ENCODE data around the gene APBB2.
A peak's percentile ranks its signal among the peaks of the same experiment; 100 is the strongest.
"Not testable (repeated sequence)": the region's sequence is repeated elsewhere in the genome, so short reads cannot be mapped to it uniquely, and the experiment has no call there.

The APBB2 gene

GRCh38 chr4:40927074-40927473 lies 287.3 kb downstream of the APBB2 start:
- H3K9me3 Mint-ChIP-seq: no peaks in the 10 kb centered on the region
- H3K27me3 Mint-ChIP-seq: peaks cover 19 to 32% of the 10 kb centered on the region in 2 donors
- peaks cover 9 to 13% of the 10 kb centered on the region in 2 donors for H3K4me1 Mint-ChIP-seq
- DNase-seq (no peak), ATAC-seq (replicated peaks) (no peak)
- no peak overlapping the region for H3K27ac Mint-ChIP-seq
- no peaks in the 10 kb centered on the region for H3K36me3 Mint-ChIP-seq
- H3K4me3 Mint-ChIP-seq: no peak overlapping the region

DNA sequence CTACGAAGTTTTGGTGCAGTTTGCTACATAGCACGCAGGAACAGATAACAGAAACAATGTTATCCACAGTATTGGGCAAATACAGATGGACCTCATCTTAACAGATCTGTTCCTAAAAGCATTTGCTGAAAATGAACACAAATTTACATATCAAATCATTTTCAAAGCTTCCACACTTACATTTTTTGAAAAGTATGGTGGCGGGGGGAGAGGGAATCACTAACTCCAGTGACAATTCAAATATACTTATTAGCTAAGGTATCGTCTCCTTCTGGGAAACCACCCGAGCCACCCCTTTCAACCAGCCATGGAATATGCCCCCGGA lies 289.6 kb downstream of the APBB2 start:
- DNase-seq (no peak), ATAC-seq (replicated peaks) (no peak)
- no peaks in the 10 kb centered on the region for H3K36me3 Mint-ChIP-seq
- H3K27ac Mint-ChIP-seq: no peak overlapping the region
- H3K9me3 Mint-ChIP-seq: no peaks in the 10 kb centered on the region
- H3K4me3 Mint-ChIP-seq: no peak overlapping the region
- peaks cover 19 to 28% of the 10 kb centered on the region in 2 donors for H3K27me3 Mint-ChIP-seq
- H3K4me1 Mint-ChIP-seq: peaks cover 9 to 13% of the 10 kb centered on the region in 2 donors

DNA sequence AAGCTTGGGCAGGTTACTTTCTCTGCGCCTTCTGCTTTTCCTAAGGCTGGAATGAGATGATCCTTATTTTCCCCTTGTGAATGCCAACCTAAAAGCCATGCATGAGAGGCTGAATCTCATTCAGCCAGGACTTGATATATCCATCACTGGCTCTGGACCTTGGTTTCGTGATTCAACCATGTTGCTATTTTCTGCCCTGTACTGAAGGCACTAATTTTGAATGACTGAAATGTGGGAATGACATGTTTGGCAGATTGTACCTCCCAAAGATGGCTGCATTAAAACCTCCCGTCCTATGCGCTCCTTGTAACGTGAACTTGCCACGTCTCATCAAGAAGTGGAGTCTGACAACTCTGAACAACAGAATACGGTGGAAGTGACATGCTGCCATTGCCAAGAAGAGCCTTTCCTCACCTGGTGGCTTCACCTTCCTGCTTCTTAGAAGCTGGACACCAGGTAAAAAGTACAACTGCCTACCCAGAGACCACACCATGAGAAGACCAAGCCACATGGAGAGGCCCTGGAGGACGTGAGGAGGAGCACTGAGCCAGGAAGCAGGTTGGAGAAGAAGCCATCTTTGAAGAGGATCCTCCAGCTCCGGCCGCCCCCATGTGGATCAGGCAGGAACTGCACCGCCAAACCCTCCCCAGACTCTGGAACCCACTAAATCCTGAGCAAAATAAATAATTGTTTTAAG lies 290.1 kb downstream of the APBB2 start:
- no peaks in the 10 kb centered on the region for H3K36me3 Mint-ChIP-seq
- peak; percentile 87 to 91 for ATAC-seq (replicated peaks)
- H3K4me3 Mint-ChIP-seq: peak overlapping the region in 1 of 2 donors; percentile 44
- peak; percentile 69 for DNase-seq
- no peaks in the 10 kb centered on the region for H3K9me3 Mint-ChIP-seq
- H3K27me3 Mint-ChIP-seq: peaks cover 19 to 28% of the 10 kb centered on the region in 2 donors
- H3K27ac Mint-ChIP-seq: peak overlapping the region; percentile 90
- H3K4me1 Mint-ChIP-seq: peaks cover 9 to 13% of the 10 kb centered on the region in 2 donors

DNA sequence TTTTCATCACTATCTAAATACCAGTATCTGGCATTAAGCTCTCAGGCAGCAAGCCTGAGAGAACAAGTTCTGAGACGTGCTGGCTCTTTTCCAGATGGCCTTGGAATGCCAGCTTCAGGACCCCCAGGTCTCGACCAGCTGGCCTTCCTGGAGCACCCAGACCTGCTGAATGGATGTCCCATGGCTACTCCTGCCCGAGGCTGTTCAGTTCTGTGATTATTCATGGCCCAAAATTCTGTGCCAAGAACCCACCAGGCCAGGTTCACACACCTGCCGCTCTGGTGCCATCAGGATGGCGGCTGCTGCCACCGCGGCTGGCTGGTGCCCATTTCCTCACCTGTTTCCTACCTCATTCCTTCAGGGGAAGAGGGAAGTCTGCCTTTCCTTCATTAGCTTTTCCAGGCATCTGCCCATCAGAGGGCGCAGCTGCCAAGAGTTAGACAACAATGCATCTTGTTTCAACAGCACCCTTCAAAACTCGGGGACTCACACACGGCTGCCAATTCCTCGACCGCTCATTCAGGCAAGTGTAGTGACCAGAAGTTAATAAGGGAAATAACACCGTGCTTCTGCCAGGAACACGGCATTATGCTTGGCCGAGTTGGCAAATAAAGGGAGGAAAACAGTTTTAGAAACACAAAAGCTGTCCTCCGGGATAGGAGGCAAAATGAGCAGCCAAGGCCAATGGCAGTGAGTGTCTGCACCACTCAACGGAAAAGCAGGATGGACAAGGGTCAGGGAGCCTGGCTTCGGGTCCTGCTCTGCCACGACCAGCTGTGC lies 290.8 kb downstream of the APBB2 start:
- H3K9me3 Mint-ChIP-seq: no peaks in the 10 kb centered on the region
- H3K4me1 Mint-ChIP-seq: peaks cover 9 to 13% of the 10 kb centered on the region in 2 donors
- peaks cover 19 to 28% of the 10 kb centered on the region in 2 donors for H3K27me3 Mint-ChIP-seq
- H3K36me3 Mint-ChIP-seq: no peaks in the 10 kb centered on the region
- H3K27ac Mint-ChIP-seq: peak overlapping the region; percentile 51
- DNase-seq: no peak
- no peak overlapping the region for H3K4me3 Mint-ChIP-seq
- ATAC-seq (replicated peaks): no peak

GRCh38 chr4:40919976-40920375 lies 294.4 kb downstream of the APBB2 start:
- H3K27me3 Mint-ChIP-seq; H3K9me3 Mint-ChIP-seq; ATAC-seq (replicated peaks); H3K36me3 Mint-ChIP-seq; H3K4me3 Mint-ChIP-seq; DNase-seq; H3K27ac Mint-ChIP-seq: not testable (repeated sequence)
- peaks cover 13 to 29% of the 10 kb centered on the region in 2 donors for H3K4me1 Mint-ChIP-seq

DNA sequence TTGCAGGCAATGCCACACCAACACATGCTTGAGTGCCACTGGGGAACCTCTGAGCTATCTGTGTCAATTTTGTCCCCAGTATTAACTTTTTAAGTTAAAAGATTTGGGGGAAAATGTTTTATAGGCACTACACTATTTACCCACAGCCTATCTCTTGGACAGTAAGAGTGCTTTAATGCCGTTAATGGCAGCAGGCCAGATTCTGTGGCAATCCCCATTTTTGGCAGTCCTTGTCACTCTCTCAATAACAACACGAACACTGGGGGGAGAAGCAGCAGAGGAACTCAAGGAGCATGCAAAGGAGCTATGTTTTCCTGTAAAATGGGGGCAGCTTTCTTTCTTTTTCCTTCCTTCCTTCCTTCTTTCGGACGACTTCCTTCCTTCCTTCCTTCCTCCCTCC lies 296.0 kb downstream of the APBB2 start:
- ATAC-seq (replicated peaks): no peak
- Mint-ChIP-seq H3K4me1 (peaks cover 16 to 29% of the 10 kb centered on the region in 2 donors), H3K27me3 (peaks cover 0 to 5% of the 10 kb centered on the region in 2 donors), H3K4me3 (no peak overlapping the region), H3K36me3 (peaks cover 0 to 8% of the 10 kb centered on the region in 2 donors), H3K27ac (no peak overlapping the region), H3K9me3 (no peaks in the 10 kb centered on the region)
- DNase-seq: no peak

DNA sequence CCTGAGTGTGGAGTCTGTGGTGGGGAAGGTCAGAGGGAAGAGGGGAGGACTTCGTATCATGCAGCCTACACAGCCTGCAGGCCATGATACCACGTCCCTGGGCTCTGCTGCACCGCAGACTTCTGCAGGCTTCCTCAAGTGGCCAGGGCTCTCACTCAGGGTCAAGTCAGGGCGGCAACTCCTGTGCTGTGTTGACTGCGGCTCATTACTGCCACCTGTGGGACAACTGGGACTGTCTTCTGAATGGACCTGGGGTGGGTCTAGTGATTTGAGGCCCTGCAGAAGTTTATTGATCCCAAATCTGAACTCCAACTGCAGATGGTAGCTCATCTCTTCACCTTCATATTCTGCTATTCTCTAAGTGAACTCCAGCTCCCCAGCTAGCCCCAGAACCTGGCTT lies 297.5 kb downstream of the APBB2 start:
- H3K4me1 Mint-ChIP-seq: peaks cover 26 to 40% of the 10 kb centered on the region in 2 donors
- H3K9me3 Mint-ChIP-seq: no peaks in the 10 kb centered on the region
- H3K36me3 Mint-ChIP-seq: peaks cover 0 to 8% of the 10 kb centered on the region in 2 donors
- peaks cover 0 to 5% of the 10 kb centered on the region in 2 donors for H3K27me3 Mint-ChIP-seq
- no peak overlapping the region for H3K27ac Mint-ChIP-seq
- DNase-seq (peak; percentile 42), ATAC-seq (replicated peaks) (peak; percentile 88 to 92)
- H3K4me3 Mint-ChIP-seq: no peak overlapping the region

DNA sequence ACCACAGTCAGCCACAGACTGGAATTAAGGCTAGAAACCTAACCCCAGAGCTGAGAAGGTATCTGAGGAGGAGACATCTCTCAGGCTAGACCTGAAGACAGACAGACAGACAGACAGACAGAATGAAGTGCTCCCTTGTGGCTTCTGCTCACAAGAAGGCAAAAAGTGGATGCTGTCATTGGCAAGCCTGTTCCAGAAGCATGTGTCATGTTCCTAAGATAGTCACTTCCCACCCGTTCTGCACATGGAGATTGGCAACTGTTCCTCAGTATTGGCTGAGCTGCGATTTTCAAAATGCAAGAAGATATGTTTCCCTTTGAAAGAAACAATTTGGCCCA lies 298.2 kb downstream of the APBB2 start:
- Mint-ChIP-seq H3K27ac (no peak overlapping the region), H3K36me3 (peaks cover 0 to 8% of the 10 kb centered on the region in 2 donors), H3K9me3 (no peaks in the 10 kb centered on the region), H3K4me3 (no peak overlapping the region), H3K4me1 (peaks cover 29 to 47% of the 10 kb centered on the region in 2 donors), H3K27me3 (peaks cover 0 to 5% of the 10 kb centered on the region in 2 donors)
- ATAC-seq (replicated peaks): no peak
- no peak for DNase-seq

DNA sequence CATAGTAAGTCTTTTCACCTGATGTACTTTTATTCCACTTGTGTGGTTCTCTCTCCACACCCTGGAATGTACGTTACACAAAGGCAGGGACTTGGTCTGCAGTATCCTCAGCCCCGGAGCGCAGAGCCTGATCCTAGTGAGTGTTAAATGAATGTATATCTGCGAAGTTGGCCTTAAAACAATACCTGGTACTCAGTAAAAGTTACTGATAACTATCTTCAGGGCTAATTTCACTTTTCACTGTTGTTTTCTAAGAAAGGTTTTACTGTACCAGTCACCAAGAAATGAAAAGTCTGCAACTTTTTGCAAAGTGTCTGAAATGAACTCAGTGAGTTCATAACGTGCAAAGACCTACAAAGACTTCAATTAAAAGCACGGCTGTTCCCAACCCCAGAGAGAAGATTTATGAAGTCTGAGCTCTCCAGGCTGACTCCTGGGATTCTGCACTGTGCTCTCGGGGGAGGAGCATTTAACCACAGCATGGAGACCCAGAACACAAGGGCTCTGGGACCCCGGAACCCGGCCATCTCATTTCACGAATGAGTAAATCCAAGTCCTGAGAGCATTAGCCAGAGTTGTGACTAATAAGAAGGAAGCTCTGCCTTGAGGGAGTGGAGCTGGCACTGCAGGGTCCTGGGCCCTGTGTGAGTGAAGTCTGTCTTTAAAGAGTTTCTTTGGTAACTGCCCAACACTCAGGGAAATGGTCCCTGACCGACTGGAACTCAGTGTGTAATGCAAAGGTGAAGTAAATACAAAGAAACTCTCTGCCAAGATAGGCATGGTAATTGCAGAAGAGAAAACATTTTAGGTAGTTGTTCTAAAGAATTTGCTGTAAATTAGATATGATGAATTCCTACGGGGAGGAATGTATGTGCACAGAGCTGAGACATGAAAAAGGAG lies 298.8 kb downstream of the APBB2 start:
- H3K27ac Mint-ChIP-seq: no peak overlapping the region
- no peaks in the 10 kb centered on the region for H3K9me3 Mint-ChIP-seq
- ATAC-seq (replicated peaks): no peak
- no peak for DNase-seq
- peaks cover 0 to 5% of the 10 kb centered on the region in 2 donors for H3K27me3 Mint-ChIP-seq
- H3K4me3 Mint-ChIP-seq: no peak overlapping the region
- H3K36me3 Mint-ChIP-seq: peaks cover 0 to 8% of the 10 kb centered on the region in 2 donors
- peaks cover 30 to 53% of the 10 kb centered on the region in 2 donors for H3K4me1 Mint-ChIP-seq

DNA sequence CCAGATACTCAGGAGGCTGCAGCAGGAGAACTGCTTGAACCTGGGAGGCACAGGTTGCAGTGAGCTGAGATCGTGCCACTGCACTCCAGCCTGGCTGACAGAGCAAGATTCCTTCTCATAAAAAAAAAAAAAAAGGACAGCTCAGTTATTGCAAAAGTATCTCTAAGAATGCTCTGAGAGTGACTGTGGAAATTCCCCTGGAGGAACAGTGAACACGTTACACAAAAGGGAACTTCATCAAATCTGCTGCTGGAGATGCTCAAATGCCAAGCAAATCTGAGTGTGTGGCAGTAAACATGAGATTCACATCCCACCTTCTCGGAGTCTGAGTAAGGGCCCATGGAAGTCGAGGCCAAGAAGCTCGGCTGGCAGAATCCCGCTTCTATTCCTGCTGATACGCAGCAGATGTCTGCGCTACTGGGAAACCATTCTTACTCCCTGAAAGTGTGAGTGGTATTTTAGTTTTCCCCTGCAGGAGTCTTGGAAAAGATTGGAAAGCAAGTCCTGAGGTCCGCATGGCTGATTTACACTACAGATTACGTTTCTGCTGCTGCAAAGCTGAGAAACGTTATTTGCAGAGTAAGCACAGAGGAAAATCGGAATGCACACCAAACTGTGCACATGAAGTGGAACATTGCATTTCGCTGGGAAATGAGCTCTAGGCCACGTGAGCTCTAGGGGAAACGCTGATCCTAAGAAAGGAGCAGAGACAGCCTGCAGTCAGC lies 301.7 kb downstream of the APBB2 start:
- Mint-ChIP-seq H3K36me3 (peaks cover 0 to 8% of the 10 kb centered on the region in 2 donors), H3K9me3 (no peaks in the 10 kb centered on the region), H3K4me1 (peaks cover 52 to 80% of the 10 kb centered on the region in 2 donors), H3K27me3 (peaks cover 0 to 5% of the 10 kb centered on the region in 2 donors), H3K27ac (peak overlapping the region; percentile 20), H3K4me3 (no peak overlapping the region)
- ATAC-seq (replicated peaks) (peak in 1 of 2 donors; percentile 9), DNase-seq (no peak)

- DNase-seq: no peak
- Mint-ChIP-seq H3K27ac (peak overlapping the region; percentile 42), H3K4me1 (peaks cover 47 to 71% of the 10 kb centered on the region in 2 donors), H3K27me3 (peaks cover 0 to 5% of the 10 kb centered on the region in 2 donors), H3K9me3 (no peaks in the 10 kb centered on the region), H3K4me3 (no peak overlapping the region), H3K36me3 (peaks cover 0 to 8% of the 10 kb centered on the region in 2 donors)
- ATAC-seq (replicated peaks): no peak
These were observed 303.6 kb downstream of the APBB2 start for GRCh38 chr4:40910706-40911105.

GRCh38 chr4:40909363-40909876 lies 304.9 kb downstream of the APBB2 start:
- Mint-ChIP-seq H3K27me3 (peaks cover 0 to 11% of the 10 kb centered on the region in 2 donors), H3K36me3 (peaks cover 0 to 2% of the 10 kb centered on the region in 2 donors), H3K27ac (peak overlapping the region; percentile 91), H3K4me1 (peaks cover 42 to 61% of the 10 kb centered on the region in 2 donors), H3K9me3 (no peaks in the 10 kb centered on the region), H3K4me3 (peak overlapping the region; percentile 10 to 33)
- ATAC-seq (replicated peaks) (peak; percentile 87), DNase-seq (peak; percentile 50)

DNA sequence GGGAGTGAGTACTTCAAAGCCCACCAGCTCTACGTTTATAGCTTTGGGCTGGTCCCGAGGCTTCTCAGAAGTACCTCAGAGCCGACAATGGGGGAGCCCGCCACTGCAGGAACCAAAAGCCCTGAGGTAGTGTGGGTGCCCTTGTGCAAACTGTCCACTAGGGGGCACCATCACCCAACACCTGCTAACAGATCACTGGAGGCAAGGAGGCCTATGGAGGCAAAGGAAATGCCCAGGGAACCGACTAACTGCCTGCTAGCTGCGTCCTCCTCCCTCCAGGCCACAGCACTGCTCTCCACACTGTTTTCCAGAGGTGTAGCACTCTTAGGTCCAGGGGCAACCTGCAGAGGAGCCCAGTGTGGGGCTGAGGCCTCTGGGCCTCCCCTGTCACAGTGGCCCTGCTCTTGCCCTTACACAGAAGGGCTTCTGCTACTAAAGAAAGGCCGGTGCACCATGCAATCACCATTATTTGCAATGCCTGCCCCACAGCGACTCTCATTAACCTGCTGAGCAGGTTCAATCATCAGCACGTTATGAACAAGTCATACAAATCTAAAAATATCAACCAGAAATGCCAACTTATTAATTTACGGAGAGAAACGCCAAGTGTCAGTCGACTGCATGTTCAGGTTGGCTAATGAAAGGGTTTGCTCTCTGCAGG lies 305.5 kb downstream of the APBB2 start:
- no peaks in the 10 kb centered on the region for H3K36me3 Mint-ChIP-seq
- H3K27me3 Mint-ChIP-seq: peaks cover 0 to 11% of the 10 kb centered on the region in 2 donors
- peaks cover 41 to 60% of the 10 kb centered on the region in 2 donors for H3K4me1 Mint-ChIP-seq
- no peaks in the 10 kb centered on the region for H3K9me3 Mint-ChIP-seq
- peak overlapping the region; percentile 33 to 65 for H3K4me3 Mint-ChIP-seq
- peak overlapping the region; percentile 91 for H3K27ac Mint-ChIP-seq
- ATAC-seq (replicated peaks) (peak; percentile 84), DNase-seq (peak; percentile 66)

Measured in stimulated activated naive B cell treated with anti-CD40 and anti-IgM and Interleukin-4, amounts not matched to agents 10 μg/mL and 1 μg/mL and 100 μg/mL, for 72 hours (primary cell).